ENCODE measurements around the gene ZNF827.

GRCh38 chr4:145898466-145898865 is 40.2 kb downstream of the ZNF827 start:
- no peak for TF ChIP-seq CTCF (conservative IDR thresholded peaks at IDR 0.05; ENCODE audit: low read length)
- TF ChIP-seq EZH2phosphoT487 (IDR thresholded peaks at IDR 0.05; ENCODE audit: borderline replicate concordance) = no peak

All from Loucy (cell line).